GM18951 (cell line): ENCODE data around the gene CHST8.
"Not testable (repeated sequence)": the region's sequence is repeated elsewhere in the genome, so short reads cannot be mapped to it uniquely, and the experiment has no call there.

Source experiments
- POLR2A ChIP-seq: IDR thresholded peaks from 4 replicates; pipeline ENCODE4 v1.6.1; 2011; ENCODE audit warnings: mild to moderate bottlenecking; ENCODE audit not compliant: insufficient read length, insufficient read depth; ENCODE audit errors: extremely low read depth
- in situ Hi-C: fragments of 300-500 bp; cut with MboI; formaldehyde crosslinking; loops from one replicate; pipeline ENCODE4 v1.12.0; 2022; ENCODE audit warnings: low sequenced_read_pairs, mixed read lengths, inconsistent platforms; ENCODE audit not compliant: unreplicated experiment

CHST8 gene

DNA sequence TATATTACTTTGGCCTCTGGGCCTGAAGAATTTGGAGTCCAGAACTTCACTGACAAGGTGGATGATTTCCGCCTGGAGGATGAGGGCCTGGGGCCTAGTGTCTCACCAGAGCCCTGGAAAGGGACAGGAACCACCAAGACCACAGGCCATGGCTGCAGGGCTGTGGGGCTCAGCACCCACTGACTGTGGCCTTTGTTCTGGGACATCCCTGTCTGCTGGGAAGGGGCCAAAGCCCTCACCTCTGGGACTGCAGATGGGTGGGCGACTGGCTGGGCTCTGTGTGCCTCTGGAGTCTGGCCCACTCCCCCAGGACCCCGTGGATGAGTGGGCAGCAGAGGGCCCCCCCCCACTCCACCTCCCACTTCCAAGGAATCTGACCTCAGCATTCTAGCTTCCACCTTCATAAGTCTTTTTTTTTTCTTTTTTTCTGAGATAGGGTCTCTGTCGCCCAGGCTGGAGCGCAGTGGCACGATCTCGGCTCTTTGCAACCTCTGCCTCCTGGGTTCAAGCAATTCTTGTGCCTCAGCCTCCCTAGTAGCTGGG, 20.3 kb downstream of the CHST8 start:
- no peak for TF ChIP-seq POLR2A
- in situ Hi-C loops: no loop called here

GRCh38 chr19:33644284-33644836, 22.6 kb downstream of the CHST8 start:
- TF ChIP-seq POLR2A: no peak
- in situ Hi-C loops: no loop called here

DNA sequence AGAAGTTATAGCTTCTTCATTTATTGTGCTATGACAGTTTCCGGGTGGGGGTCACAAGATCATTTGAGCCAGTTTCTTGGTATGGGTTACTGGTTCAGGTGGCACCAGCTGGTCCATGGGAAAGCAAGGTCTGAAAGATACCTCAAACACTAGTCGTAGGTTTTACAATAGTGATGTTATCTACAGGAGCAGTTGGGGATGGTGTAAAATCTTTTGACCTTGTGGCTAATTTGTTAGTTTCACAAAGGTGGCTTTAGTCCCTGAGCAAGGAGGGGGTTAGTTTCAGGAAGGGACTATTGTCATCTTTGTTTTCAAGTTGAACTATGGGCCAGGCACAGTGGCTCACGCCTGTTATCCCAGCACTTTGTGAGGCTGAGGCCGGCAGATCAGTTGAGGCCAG, 24.6 kb downstream of the CHST8 start:
- in situ Hi-C loops: no loop called here
- no peak for TF ChIP-seq POLR2A

- TF ChIP-seq POLR2A: no peak
Observed at GRCh38 chr19:33647146-33647545, 25.4 kb downstream of the CHST8 start.

GRCh38 chr19:33649627-33650305, 28.0 kb downstream of the CHST8 start:
- TF ChIP-seq POLR2A: no peak
- in situ Hi-C loops: no loop called here

More at GRCh38 chr19:33647146-33647545, 25.4 kb downstream of the CHST8 start:
- in situ Hi-C loops: no loop called here

- in situ Hi-C loops: no loop called here
Observed at GRCh38 chr19:33653684-33654083, 31.9 kb downstream of the CHST8 start.

DNA sequence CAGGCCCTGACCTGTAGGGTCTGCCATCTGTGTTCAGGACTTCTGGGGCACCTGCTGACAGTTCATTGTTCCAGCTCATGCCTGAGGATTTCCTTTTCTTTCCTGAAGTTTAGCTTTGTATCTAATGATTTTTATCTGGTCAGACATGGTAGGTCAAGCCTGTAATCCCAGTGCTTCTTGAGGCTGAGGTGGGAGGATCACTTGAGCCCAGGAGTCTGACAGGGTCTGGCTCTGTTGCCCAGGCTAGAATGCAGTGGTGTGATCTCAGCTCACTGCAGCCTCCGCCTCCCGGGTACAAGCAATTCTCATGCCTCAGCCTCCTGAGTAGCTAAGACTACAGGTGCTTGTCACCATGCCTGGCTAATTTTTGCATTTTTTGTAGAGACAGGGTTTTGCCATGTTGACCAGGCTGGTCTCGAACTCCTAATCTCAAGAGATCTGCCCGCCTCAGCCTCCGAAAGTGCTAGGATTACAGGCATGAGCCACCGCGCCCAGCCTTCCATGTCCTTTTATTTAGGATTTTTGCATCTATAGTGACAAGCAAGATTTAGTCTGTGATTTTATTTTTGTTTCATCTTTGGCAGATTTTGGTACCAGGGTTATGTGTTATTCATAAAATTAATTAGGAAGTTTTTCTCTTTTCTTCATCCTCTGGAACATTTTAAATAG, 33.2 kb downstream of the CHST8 start:
- in situ Hi-C loops: no loop called here
- no peak for TF ChIP-seq POLR2A

More at GRCh38 chr19:33653684-33654083, 31.9 kb downstream of the CHST8 start:
- no peak for TF ChIP-seq POLR2A

DNA sequence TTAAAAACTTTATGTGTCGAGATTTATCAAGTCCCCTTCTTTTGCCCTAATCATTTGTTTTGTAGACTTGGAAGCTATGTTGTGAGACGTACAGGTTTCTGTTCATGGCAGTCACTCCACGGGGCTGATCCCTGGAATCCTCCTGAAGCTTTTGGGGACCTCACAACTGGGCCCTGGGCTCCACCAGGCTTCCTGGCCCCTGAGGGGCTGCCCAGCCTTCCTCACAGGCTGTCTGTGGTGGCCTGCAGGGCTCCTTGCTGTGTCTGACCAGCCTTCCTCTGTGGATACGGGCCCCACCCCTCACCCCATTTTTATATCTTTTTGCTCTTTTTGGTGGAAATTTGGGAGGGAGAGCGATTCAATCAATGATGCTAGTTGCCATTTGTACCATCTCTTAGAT, 38.1 kb downstream of the CHST8 start:
- in situ Hi-C loops: no loop called here

DNA sequence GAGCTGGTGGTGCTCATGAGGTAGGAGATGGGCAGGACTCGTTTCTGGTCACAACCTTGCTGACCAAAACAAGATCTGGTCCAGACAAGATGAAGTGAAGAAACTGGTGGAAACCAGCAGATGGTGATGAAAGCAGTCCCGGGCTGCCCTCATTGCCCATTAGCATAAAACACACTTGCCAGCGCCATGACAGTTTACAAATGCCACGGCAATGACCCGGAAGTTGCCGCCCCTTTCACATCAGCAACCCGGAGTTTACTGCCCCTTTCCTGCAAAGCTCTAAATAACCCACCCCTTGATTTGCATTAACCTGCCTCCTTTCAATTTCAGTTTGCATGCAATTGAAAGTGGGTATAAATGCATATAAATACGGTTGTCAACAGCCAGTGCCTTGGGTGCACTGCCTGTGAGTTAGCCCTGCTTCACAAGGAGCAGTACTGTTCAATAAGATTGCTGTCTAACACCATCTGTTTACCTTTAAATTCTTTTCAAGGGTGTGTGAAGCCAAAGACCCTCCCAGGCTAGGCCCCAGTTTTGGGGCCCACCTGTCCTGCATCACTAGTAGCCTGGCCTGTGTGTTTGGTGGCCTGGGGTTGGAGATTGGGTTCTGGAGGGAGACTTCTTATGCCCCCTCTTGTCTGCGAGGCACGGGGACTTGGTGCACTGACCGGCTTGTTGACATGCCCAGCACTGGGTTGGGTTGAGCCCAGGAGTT, 38.8 kb downstream of the CHST8 start:
- in situ Hi-C loops: no loop called here
- no peak for TF ChIP-seq POLR2A

More for the DNA sequence above, 38.1 kb downstream of the CHST8 start:
- TF ChIP-seq POLR2A: no peak

DNA sequence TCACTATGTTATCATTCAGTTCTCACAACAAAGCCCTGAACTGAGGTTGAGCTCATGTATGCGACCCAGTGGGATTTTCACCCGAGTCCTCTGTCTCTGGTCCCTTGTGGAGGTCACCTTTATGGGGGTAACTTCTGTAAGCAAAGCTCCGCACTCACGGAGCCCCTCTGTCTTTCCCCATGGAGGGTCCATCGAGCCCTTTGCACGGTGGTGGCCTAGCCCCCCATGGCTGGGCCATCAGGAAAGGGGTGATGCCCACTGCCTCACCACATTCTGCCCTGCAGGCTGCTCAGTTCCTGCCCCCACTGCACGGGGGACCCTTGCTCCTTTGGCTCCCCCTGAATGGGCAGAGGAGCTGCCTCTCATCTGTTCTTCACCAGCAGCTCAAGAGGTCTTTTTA, 39.6 kb downstream of the CHST8 start:
- no peak for TF ChIP-seq POLR2A
- in situ Hi-C loops: no loop called here

- TF ChIP-seq POLR2A: no peak
- in situ Hi-C loops: no loop called here
Observed at GRCh38 chr19:33662391-33663092, 40.8 kb downstream of the CHST8 start.

GRCh38 chr19:33663316-33663715, 41.6 kb downstream of the CHST8 start:
- in situ Hi-C loops: not testable (repeated sequence)

- no peak for TF ChIP-seq POLR2A
- in situ Hi-C loops: no loop called here
Observed at GRCh38 chr19:33664744-33665143, 43.0 kb downstream of the CHST8 start.
